IPS-20b (cell line): ENCODE measurements around the gene PRLR.

Experiments used
- H3K27ac ChIP-seq: one replicate; pipeline ENCODE4 v1.5.1; 2013; ENCODE audit warnings: low read length
- H3K27me3 ChIP-seq: 2 replicates; pipeline ENCODE4 v1.6.1; 2013; ENCODE audit warnings: mild to moderate bottlenecking, low read length, inconsistent platforms; ENCODE audit not compliant: insufficient read depth
- H3K36me3 ChIP-seq: 2 replicates; pipeline ENCODE4 v1.6.1; 2013; ENCODE audit warnings: low read depth, mild to moderate bottlenecking, inconsistent platforms, low read length, moderate library complexity; ENCODE audit not compliant: insufficient read depth
- H3K4me1 ChIP-seq: 2 replicates; pipeline ENCODE4 v1.6.1; 2013; ENCODE audit warnings: mild to moderate bottlenecking, control low read depth, inconsistent platforms, low read length, moderate library complexity; ENCODE audit not compliant: insufficient read depth
- H3K4me3 ChIP-seq: 2 replicates; pipeline ENCODE4 v1.5.1; 2013; ENCODE audit warnings: mild to moderate bottlenecking, low read length, inconsistent platforms
- H3K9ac ChIP-seq: 2 replicates; pipeline ENCODE4 v1.6.1; 2013; ENCODE audit warnings: low read depth, mild to moderate bottlenecking, inconsistent platforms, low read length, moderate library complexity
- H3K9me3 ChIP-seq: 2 replicates; pipeline ENCODE4 v1.6.1; 2013; ENCODE audit warnings: mild to moderate bottlenecking, low read depth, low read length, inconsistent platforms; ENCODE audit not compliant: insufficient read depth

The PRLR gene

DNA sequence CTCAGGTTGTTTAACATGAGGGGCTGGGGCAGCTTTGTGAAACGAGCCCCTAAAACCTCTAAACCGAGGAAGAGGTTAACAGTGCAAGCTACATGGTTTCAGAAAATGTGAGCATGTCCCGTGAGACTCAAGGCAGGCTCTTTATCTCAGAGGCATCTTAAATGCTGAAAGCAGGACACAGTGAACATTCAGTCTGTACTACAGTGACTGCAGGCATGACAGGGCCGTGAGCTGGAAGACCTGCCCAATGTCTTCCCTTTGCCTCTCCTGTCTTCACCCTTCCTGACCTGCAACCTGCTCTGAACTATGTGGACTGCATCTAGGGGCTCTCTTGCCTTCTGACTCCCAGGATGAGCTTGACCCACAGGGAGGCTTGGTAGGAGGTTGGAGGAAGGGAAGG is 58.3 kb downstream of the PRLR start:
- Histone ChIP-seq H3K9ac (no peak overlapping the region), H3K4me3 (no peak overlapping the region), H3K9me3 (peaks cover 14% of the 10 kb centered on the region; the same call in 1 of the 2 replicates), H3K27ac (no peak overlapping the region), H3K4me1 (no peaks in the 10 kb centered on the region), H3K27me3 (no peaks in the 10 kb centered on the region), H3K36me3 (no peaks in the 10 kb centered on the region)

DNA sequence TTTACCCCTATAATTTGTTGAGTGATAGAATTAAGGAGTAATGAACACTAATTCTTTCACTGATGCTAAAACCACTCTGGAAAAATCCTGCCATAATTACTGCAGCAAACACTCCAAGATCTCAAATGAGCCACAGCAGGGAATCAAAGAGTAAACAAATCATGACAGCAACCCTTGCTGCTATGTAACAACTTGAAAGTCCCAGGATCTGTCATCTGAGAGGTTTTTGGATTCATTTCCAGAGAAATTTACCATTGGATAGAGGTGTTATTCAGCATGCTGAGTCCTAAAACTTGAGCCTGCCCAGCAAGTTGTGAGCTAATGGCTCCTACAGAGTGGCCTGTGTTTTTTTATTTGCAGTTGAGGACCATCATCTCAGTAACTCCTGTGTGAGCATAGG is 59.2 kb downstream of the PRLR start:
- no peak overlapping the region for H3K4me3 ChIP-seq
- H3K36me3 ChIP-seq: no peaks in the 10 kb centered on the region
- H3K27me3 ChIP-seq: no peaks in the 10 kb centered on the region
- peaks cover 14% of the 10 kb centered on the region; the same call in 1 of the 2 replicates for H3K9me3 ChIP-seq
- H3K9ac ChIP-seq: no peak overlapping the region
- no peaks in the 10 kb centered on the region for H3K4me1 ChIP-seq
- H3K27ac ChIP-seq: no peak overlapping the region

GRCh38 chr5:35166043-35166442 is 64.2 kb downstream of the PRLR start:
- Histone ChIP-seq H3K4me1 (no peaks in the 10 kb centered on the region), H3K9ac (no peak overlapping the region), H3K36me3 (no peaks in the 10 kb centered on the region), H3K27me3 (no peaks in the 10 kb centered on the region), H3K27ac (no peak overlapping the region), H3K9me3 (peaks cover 8% of the 10 kb centered on the region; the same call in 1 of the 2 replicates), H3K4me3 (no peak overlapping the region)

DNA sequence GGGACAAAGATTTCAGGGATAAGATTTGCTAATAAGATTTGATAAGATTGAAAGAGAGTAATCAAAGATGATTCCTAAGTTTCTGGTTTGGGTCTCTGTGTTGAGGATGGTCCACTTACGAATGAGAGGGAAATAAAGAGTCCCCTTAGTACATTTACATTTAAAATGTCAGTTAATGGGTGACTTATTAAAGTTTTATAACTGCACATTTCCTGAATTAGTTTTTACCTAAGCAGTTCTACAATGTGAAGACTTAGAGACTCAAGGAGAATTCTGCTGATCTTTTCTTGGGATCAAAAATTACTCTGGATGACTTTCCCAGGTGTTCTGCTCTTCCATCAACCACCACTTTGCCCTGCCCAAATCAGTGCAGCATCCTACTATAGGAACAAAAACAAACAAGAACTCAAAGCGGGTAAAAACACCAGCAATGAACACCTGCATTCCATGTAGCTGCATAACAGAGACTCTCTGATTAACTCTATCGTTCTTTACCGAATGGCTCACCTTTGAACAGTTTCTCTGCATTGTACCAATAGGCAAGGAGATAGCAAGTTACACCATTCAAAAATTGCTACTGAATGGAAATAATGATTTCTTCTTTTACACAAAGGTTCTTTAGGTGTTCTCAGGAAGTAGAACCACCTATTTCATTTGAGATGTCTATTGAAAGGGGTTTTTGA is 65.3 kb downstream of the PRLR start:
- Histone ChIP-seq H3K27me3 (no peaks in the 10 kb centered on the region), H3K4me3 (no peak overlapping the region), H3K27ac (no peak overlapping the region)

GRCh38 chr5:35163710-35164033 is 66.6 kb downstream of the PRLR start:
- H3K4me1 ChIP-seq: 0 out of 2 replicates have a peak, but pooled peaks cover 4% of the 10 kb centered on the region
- H3K9me3 ChIP-seq: peaks cover 8% of the 10 kb centered on the region; the same call in 1 of the 2 replicates
- H3K9ac ChIP-seq: no peak overlapping the region
- H3K36me3 ChIP-seq: no peaks in the 10 kb centered on the region
- no peak overlapping the region for H3K4me3 ChIP-seq
- H3K27me3 ChIP-seq: no peaks in the 10 kb centered on the region
- H3K27ac ChIP-seq: no peak overlapping the region

More for the DNA sequence above, 65.3 kb downstream of the PRLR start:
- Histone ChIP-seq H3K4me1 (no peaks in the 10 kb centered on the region), H3K9me3 (peaks cover 8% of the 10 kb centered on the region; the same call in 1 of the 2 replicates), H3K9ac (no peak overlapping the region), H3K36me3 (no peaks in the 10 kb centered on the region)

DNA sequence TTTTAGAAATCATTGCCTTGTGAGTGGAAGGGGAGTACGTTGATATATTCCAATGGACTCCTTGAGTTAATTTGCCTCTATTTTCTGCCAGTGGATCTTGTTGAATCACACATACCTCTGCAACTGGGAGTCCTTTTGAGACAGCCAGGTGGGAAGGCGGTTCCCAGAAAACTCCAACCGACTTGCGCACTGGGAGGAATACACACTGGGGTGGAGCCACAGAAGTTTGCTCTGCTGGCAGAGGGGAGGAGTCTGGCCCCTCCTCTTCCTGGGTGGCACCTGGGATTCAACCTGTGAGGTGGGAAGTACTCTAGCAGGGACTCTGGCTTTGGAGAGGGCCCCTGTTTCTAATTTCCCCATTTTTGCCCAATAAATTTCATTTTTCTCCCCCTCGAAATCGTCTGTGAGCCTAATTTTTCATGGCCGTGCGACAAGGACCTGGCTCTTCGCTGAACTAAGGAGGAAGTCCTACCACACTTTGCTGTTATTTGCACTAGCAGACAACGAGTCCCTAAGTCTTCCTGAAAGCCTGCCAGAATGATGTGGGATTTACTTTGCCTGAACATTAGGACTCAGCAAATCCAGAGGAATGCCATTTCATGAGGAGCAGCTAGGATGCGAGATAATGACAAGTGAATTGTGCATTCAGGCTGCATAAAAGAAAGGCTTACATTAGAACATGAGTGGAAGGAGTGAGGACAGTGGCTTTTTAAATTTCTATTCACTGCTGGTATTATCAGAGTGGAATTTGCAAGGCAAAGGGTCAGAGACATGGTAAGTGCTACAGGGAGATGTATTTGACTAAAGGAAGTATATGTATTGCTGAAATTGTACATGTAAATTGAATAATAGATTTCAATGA is 67.2 kb downstream of the PRLR start:
- H3K36me3 ChIP-seq: no peaks in the 10 kb centered on the region
- H3K9me3 ChIP-seq: peaks cover 3% of the 10 kb centered on the region; the same call in 1 of the 2 replicates
- no peak overlapping the region for H3K27ac ChIP-seq
- no peak overlapping the region for H3K4me3 ChIP-seq
- H3K4me1 ChIP-seq: 0 out of 2 replicates have a peak, but pooled peaks cover 4% of the 10 kb centered on the region
- H3K27me3 ChIP-seq: no peaks in the 10 kb centered on the region
- no peak overlapping the region for H3K9ac ChIP-seq

- no peak overlapping the region for H3K27ac ChIP-seq
- H3K4me1 ChIP-seq: 0 out of 2 replicates have a peak, but pooled peaks cover 4% of the 10 kb centered on the region
- no peaks in the 10 kb centered on the region for H3K27me3 ChIP-seq
- H3K4me3 ChIP-seq: no peak overlapping the region
- no peaks in the 10 kb centered on the region for H3K36me3 ChIP-seq
- H3K9me3 ChIP-seq: no peaks in the 10 kb centered on the region
- H3K9ac ChIP-seq: no peak overlapping the region
Observed at GRCh38 chr5:35161652-35162273, 68.5 kb downstream of the PRLR start.

DNA sequence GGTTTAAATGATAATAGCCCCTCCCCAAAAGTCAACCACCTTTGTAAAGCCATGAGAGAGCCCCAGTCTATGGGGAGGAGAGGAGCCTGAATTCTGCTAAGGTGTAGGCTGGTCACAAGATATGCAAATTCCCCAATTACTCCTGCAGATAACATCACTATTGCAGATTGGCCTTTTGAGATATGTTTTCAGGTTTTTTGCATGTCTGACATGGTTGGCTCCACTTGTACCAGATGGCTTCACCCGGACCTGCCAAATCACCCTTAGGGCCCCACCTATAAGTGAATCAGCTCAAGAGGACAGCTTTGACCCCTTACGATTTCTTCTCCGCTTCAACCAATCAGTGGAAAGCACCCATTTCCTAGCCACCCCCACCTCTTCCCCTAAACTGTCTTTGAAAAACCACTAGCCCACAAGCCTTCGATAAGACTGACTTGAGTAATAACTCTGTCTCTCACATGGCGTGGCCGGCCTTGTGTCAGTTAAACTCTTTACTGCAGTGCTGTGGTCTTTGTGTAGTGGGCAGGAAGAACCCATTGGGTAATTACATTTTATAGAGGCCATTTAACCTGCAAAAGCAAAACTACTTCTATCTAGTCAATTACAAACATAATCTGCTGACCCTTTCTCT is 69.7 kb downstream of the PRLR start:
- Histone ChIP-seq H3K4me1 (0 out of 2 replicates have a peak, but pooled peaks cover 4% of the 10 kb centered on the region), H3K27ac (no peak overlapping the region), H3K27me3 (no peaks in the 10 kb centered on the region), H3K9ac (no peak overlapping the region), H3K9me3 (no peaks in the 10 kb centered on the region), H3K4me3 (no peak overlapping the region), H3K36me3 (no peaks in the 10 kb centered on the region)

- Histone ChIP-seq H3K4me1 (0 out of 2 replicates have a peak, but pooled peaks cover 4% of the 10 kb centered on the region), H3K9ac (no peak overlapping the region), H3K27ac (no peak overlapping the region), H3K27me3 (no peaks in the 10 kb centered on the region), H3K4me3 (no peak overlapping the region), H3K36me3 (no peaks in the 10 kb centered on the region), H3K9me3 (no peaks in the 10 kb centered on the region)
Observed at GRCh38 chr5:35159370-35159742, 70.9 kb downstream of the PRLR start.

- Histone ChIP-seq H3K36me3 (no peaks in the 10 kb centered on the region), H3K4me3 (no peak overlapping the region), H3K9ac (no peak overlapping the region), H3K4me1 (0 out of 2 replicates have a peak, but pooled peaks cover 4% of the 10 kb centered on the region), H3K27me3 (no peaks in the 10 kb centered on the region), H3K9me3 (no peaks in the 10 kb centered on the region), H3K27ac (no peak overlapping the region)
Observed at GRCh38 chr5:35158622-35159369, 71.5 kb downstream of the PRLR start.

DNA sequence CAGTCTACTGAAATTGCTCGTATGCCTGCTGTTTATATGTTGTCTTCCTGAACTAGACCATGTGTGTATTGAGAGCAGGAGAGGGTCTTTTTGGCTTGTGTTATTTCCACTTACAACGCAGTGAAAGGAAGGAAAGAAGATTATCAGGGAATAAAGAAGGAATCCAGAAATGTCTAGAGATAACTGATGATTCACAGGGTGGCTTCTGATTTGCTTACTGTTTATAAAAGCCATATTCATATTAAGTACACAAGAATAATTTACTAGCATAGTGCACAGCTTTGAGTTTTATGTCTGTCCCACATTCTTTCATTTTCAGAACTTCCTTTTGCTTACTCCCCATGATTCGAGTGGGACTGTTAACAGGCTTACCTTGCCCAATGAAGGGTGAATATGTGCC is 72.1 kb downstream of the PRLR start:
- Histone ChIP-seq H3K4me3 (no peak overlapping the region), H3K27ac (no peak overlapping the region), H3K36me3 (no peaks in the 10 kb centered on the region), H3K4me1 (0 out of 2 replicates have a peak, but pooled peaks cover 4% of the 10 kb centered on the region), H3K9me3 (no peaks in the 10 kb centered on the region), H3K27me3 (no peaks in the 10 kb centered on the region), H3K9ac (no peak overlapping the region)
